T-helper 2 cell (primary cell): ENCODE results near the gene SPAG5.

Source experiments
- DNase-seq, 5 experiments: peaks; one replicate each; pipeline versions ENCODE4 v3.0.0 to v3.0.0-alpha.2; 2012 to 2022
- total RNA-seq, 2 donors: gene quantifications; one replicate each; lab custom pipeline; 2026; lab: John Stamatoyannopoulos, UW

The SPAG5 gene
- total RNA-seq, result 27.0 to 56.4 reads per million in 2 donors

DNA sequence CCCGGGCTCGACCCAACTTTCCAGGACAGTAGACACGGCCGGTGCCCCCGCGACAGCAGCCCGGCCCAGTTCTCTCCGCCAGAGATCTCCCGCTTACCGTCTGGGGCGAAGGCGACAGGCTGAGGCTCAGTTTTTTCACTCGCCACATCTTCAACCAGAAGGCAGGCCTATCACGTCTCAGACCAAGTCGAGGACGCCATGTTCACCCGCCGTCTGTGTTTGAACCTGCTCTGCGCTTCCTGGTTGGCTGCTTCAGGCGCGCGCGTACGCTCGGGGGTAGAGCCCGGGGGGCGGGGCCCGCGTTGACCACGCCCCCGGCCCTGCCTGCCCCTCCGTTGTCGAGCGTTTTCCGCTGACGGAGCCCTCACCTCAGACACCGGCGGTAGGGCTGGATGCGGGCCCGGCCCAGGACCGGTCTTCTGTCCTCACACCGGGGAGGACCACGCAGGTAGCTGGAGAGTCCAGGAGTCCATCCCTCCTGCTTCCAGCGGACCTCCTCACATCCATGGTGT is at the start of gene SPAG5:
Gene SPAG5 (minus strand): TSS at position 227 of the 512 bp plus-strand sequence. CDS start 79 bp downstream, at position 148.
- peak; percentile 90 to 97 (median 92) for DNase-seq

- peak in 2 of 5 experiments; percentile 20 to 61 for DNase-seq
Measured at GRCh38 chr17:28646039-28646754, 47.4 kb upstream of the SPAG5 start.

GRCh38 chr17:28645576-28645939 is 46.7 kb upstream of the SPAG5 start:
- no peak for DNase-seq

DNA sequence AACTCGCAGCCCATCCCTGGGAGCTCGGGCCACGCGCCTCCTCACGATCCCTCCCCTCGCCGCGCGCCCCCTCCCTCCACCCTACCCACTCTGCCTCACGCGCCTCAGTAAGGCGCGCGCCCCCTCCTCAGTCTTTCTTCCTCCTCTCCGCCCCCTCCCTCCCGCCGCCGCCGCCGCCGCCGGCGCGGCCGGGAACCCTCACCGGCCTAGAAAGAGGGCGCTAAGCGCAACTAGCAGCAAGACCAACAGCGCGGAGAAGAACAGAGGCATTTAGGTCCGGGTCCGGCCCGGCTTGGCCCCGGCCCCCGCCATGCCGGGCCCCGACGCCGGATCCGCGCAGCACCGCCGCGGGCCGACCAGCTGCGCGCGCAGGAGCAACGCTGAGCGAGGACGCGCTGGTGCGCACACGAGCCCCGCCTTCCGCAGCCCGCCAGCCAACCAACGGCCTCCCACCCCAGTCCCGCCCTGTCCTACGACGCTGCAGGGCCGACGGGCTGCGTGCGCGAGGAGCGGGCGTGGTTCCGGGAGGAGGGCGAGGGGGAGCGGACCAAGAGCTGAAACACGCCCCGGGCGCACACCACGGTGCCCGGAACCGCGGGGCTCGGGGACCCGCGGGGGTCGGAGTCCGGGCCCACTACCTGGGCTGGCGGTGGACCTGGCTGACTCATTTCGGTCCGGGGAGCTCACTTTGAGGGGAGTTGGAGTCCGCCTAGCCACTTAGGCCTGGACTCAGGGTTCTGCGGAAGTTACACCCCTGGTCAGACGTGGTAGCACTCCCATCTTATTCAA is 46.2 kb upstream of the SPAG5 start, which contains the start of gene BLTP2:
Gene BLTP2 (minus strand): TSS at position 372 of the 789 bp plus-strand sequence. CDS start 102 bp downstream, at position 270.
- DNase-seq, result peak; percentile 89 to 99 (median 95)

DNA sequence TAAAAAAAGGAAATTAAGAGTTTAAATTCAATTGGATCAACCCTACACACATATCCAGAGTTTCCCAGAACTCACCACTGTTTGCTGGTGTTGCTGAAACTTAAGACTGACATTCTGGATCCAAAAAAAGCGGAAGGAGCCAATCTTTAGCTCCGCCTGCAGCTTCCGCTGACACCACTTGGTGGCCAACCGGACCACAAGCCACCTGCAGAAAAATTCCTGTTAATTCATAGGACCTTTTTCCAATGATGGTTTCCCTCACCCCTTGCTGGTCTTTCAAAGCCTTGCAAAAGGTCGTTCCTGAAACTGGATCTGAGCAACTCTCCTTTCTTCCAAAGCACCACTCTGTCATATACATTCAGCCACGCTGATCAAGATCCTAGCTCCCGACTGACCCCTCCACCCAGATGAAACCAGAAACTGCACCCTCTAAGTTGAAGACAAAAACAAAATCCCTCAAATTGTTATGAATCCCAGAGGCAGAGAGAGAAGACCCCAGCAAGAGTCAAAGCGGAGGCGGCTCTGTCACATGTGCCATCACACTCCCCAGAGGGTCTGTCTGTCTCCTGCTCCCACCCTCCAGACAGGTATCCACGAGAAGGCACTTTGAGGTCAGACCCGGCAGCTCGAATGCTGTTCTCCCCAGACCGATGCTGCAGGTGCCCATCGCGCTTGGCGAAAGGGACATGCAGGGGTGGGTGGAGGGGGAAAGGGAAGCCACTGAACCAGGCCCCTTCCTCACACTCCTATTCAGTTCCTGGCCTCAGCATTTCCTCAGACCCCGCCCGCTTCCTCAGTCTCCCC is 45.4 kb upstream of the SPAG5 start:
- peak in 1 of 5 experiments; percentile 50 for DNase-seq

- no peak for DNase-seq
Measured at GRCh38 chr17:28641579-28641978, 42.8 kb upstream of the SPAG5 start.

- no peak for DNase-seq
Measured at GRCh38 chr17:28635506-28635905, 36.7 kb upstream of the SPAG5 start.

- DNase-seq, result no peak
Measured at GRCh38 chr17:28634206-28634865, 35.5 kb upstream of the SPAG5 start.

GRCh38 chr17:28626818-28627217 is 28.0 kb upstream of the SPAG5 start:
- DNase-seq, result no peak

DNA sequence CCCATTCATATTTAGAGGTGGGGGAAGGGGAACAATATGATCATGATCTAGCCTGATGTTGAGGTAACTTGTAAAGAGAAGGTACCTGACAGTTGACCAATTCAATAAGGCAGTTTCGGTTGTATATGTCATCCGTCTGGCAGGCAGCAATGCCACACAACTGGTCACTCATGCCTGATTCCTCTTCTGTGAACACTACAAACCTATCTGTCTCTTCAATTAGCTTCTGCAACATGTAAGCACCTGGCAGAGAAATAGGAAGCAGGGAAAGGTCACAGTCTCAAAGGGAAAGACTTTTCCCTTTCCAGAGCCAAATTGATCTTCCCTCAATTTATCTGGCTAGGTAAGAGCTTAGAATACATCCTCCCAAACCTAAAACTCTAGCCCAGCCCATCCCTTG is 25.3 kb upstream of the SPAG5 start:
- no peak for DNase-seq

DNA sequence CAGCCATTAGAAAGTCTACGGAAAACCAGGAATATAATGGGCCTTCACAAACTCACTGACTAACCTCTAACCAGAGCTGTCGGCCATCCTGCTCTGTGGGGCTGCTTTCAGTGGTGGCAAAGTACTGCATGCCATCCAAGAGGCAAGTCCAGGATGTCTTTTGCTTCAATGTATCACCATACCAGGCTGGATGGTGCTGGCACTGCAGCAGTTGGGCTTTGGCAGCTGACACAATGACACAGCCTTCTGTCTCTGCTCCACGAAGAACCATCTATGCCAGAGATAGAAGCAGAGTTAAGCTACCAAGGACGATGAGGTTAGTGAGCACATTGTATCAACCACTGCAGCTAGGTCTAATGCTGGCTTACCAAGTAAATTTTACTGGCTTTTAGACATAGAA is 24.9 kb upstream of the SPAG5 start:
- DNase-seq, result no peak

DNA sequence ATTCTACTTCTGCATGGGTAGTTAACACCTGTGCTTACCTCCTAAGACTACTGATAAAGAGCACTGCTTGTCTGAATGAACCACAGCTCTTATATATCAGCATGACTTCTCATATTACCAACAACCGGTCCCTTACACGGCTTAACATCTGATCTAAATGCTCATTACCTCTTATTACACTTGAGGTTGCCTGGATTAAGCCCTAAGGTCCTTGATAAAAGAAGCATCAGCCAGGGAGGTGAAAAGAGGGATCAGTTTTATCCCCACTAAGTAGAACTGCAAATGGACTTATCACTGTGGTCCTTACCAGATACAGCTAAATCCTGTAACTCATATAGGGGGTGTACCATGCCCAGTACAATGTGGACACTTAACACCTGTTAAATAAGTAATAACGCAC is 23.4 kb upstream of the SPAG5 start:
- no peak for DNase-seq

GRCh38 chr17:28620010-28620409 is 21.2 kb upstream of the SPAG5 start:
- DNase-seq, result no peak

GRCh38 chr17:28618464-28618863 is 19.6 kb upstream of the SPAG5 start:
- no peak for DNase-seq

DNA sequence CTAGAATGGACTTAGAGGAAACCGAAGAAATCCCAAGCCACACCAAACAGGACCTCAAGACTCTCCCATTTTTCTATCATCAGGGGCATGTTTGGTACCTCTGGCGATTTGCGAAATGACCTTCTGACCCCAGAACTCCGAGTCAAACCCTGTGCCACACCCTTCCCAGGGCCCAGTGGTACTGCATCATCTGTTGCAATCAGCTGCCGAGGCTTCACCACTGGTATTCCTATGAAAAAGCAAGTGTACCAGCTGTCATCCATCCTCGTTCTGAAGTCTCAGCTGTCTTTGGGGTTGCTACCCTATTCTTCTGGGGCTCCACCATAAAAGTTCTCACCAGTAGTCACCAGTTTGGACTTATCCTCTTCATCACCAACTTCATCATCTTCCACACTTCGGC is 17.5 kb upstream of the SPAG5 start:
- DNase-seq, result no peak

- DNase-seq, result no peak
Measured at GRCh38 chr17:28615260-28615940, 16.6 kb upstream of the SPAG5 start.

DNA sequence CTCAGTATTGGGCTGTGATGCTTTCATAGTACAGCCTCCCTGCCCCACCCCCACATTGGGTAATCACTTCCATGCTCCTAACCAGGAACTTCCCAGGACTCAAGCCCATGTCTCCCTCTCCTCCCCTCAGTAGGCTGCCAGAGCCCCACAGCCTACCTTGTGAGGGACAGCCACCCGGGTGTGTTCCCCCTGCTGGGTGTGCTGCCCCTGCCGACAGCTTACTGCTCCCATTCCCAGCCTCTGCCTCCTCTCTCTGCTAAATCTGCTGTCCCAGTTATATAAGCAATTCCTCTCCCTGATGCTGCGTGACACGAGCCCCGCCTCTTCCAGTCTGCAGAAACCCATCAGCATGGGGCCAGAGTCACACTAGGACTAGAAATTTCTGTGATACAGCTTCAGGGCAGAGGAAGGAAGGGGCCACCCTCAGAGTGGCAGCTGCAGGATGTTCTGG is 15.1 kb upstream of the SPAG5 start, which contains the start of gene RSKR:
Gene RSKR (minus strand): TSS at position 255 of the 451 bp plus-strand sequence. CDS start 24 bp downstream, at position 231.
- no peak for DNase-seq

DNA sequence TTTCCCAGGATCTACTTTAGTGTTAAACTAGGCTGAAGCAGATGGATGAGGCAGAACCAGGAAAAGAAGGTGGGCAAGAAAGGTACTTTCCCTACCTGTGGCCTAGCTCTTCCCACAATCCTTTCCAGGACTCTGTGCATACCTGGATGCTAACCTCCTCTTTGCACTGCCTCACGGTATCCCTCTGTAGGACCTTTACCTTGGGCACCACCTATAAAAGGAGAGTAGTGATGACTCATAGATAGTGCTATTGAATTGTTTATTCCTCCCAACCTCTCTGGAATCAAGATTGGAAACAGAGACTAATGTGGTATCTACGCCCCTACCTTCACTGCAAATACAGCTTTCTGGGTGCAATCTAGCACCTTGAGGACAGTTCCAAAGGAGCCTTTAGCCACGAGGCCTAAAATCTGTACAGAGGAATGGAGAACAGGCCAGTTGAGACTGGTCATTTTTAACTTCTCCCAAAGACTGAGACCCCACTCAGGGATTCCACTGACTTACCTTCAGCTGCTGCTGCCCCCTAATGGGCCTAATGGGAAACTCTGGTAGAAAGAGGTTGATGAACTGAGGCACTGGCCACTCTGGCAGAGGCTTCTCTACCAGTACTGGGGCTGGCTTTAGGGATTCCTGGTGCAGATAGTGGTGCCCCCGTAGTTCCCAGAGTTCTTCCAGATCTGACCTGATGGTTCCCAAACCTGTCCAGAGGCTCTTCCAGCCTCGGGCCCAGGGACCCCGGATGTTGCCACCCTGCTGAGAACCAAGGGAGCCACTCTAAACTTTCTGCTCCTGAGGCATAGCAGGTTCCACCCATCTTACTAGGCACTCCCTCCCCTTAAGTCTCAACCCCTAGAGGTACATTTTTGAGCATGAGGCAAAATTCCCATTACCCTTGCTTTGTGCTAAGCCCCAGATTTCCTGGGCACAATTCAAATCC is 14.4 kb upstream of the SPAG5 start:
- DNase-seq, result peak in 2 of 5 experiments; percentile 8 to 26

DNA sequence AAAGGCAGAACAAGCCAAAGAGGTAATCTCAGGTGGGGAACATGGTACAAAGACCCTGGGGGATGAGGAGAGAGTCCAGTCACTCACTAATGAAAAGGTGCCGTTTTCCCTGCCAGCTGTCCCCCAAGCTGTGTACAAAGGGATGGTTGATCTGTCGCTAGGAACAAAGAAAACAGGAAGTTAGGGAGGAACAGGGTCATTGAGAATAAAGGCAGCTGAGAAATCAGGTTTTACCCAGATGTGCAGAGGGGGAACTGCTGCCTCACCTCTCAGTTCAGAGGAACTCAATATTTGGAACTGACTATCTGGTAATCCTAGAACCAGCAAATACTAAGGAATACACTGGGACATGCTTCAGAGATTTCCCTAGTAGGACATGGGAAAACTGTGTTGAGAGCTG is 13.7 kb upstream of the SPAG5 start:
- no peak for DNase-seq

DNA sequence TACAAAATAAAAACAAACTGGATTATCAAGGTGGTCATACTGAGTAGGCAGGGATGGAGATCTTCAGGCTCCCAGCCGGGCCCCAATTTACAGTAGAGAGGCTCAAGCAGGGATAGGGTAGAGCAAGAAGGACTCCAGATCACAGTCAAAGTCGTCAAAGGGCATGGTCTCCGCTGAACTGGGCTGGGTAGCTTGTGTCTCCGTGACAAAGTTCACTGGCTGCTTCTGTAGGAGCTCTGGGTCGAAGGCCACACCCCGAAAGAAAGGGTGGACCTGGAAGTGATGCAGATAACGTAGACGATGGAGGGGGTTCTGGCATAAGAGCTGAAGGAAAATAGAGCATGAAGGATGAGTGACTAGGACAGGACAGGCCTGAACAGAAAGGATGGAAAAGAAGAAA is 11.6 kb upstream of the SPAG5 start:
- no peak for DNase-seq
